HepG2 (cell line): ENCODE results near the gene PARN. TPM values are rescaled to one million over a fixed set of nuclear protein-coding genes. Genes with fewer than 3 reads are reported as not detected.
A peak's percentile ranks its signal among the peaks of the same experiment; 100 is the strongest.

Experiments used
- ATAD3A ChIP-seq: sonication (generic); formaldehyde crosslinking; IDR thresholded peaks from 2 replicates; pipeline ENCODE4 v1.4.0; 2020; ENCODE audit warnings: missing genetic modification reagents
- FOXA1 ChIP-seq, 2 experiments: fragments of 450-650 bp in 1 of 2; sonication (generic) in 1 of 2; formaldehyde crosslinking in 1 of 2; IDR thresholded peaks; 2 replicates each; pipeline versions ENCODE4 v1.4.0 to v1.6.1; 2016 to 2020; ENCODE audit warnings: missing genetic modification reagents in 1 of 2
- KAT8 ChIP-seq: IDR thresholded peaks from 2 replicates; pipeline ENCODE4 v1.6.1; 2016; ENCODE audit warnings: missing genetic modification reagents, missing compliant biosample characterization
- MED8 ChIP-seq: sonication (generic); formaldehyde crosslinking; IDR thresholded peaks from 2 replicates; pipeline ENCODE4 v1.8.1; 2023; ENCODE audit warnings: mild to moderate bottlenecking, missing genetic modification reagents; ENCODE audit not compliant: insufficient replicate concordance
- MTF1 ChIP-seq: sonication (generic); formaldehyde crosslinking; IDR thresholded peaks from 2 replicates; pipeline ENCODE4 v1.5.0; 2020; ENCODE audit warnings: missing genetic modification reagents
- MXI1 ChIP-seq: IDR thresholded peaks from 3 replicates; pipeline ENCODE4 v1.6.1; 2012; ENCODE audit warnings: low read depth, low read length, inconsistent platforms, borderline replicate concordance
- SP4 ChIP-seq: sonication (generic); formaldehyde crosslinking; IDR thresholded peaks from 2 replicates; pipeline ENCODE4 v1.8.1; 2023; ENCODE audit warnings: mild to moderate bottlenecking, missing genetic modification reagents
- TCF7 ChIP-seq: sonication (generic); IDR thresholded peaks from 2 replicates; pipeline ENCODE4 v1.6.1; 2016; ENCODE audit warnings: antibody characterized with exemption, low read depth
- ZFP62 ChIP-seq: sonication (generic); formaldehyde crosslinking; IDR thresholded peaks from 2 replicates; pipeline ENCODE4 v1.4.0; 2020; ENCODE audit warnings: missing genetic modification reagents
- ZFP82 ChIP-seq: sonication (generic); formaldehyde crosslinking; IDR thresholded peaks from 2 replicates; pipeline ENCODE4 v1.5.1; 2020; ENCODE audit warnings: mild to moderate bottlenecking, missing genetic modification reagents, borderline replicate concordance
- ZNF296 ChIP-seq: sonication (generic); formaldehyde crosslinking; conservative IDR thresholded peaks from 2 replicates; pipeline ENCODE4 v1.5.0; 2020; ENCODE audit warnings: mild to moderate bottlenecking, missing genetic modification reagents
- ZNF326 ChIP-seq: sonication (generic); formaldehyde crosslinking; IDR thresholded peaks from 2 replicates; pipeline ENCODE4 v1.4.0; 2020; ENCODE audit warnings: missing genetic modification reagents, borderline replicate concordance
- ZNF747 ChIP-seq: sonication (generic); formaldehyde crosslinking; IDR thresholded peaks from 2 replicates; pipeline ENCODE4 v1.8.1; 2023; ENCODE audit warnings: missing genetic modification reagents, mild to moderate bottlenecking, borderline replicate concordance
- ZNF775 ChIP-seq: sonication (generic); formaldehyde crosslinking; IDR thresholded peaks from 2 replicates; pipeline ENCODE4 v1.4.0; 2020; ENCODE audit warnings: missing genetic modification reagents, mild to moderate bottlenecking, moderate library complexity, borderline replicate concordance
- polyA plus RNA-seq, 8 experiments: library from polyadenylated mRNA; depleted of rRNA in 3 of 8; stranded (reverse) in 7 of 8; unstranded in 1 of 8; fragments of >200 nt; fragmentation: Illumina TruSeq in 4 of 8; extraction: Trizol in 4 of 8; gene quantifications; 2 replicates each; pipeline versions ENCODE4 v1.2.1 to v1.2.3, GENCODE V29; 2011 to 2016; ENCODE audit warnings: low read depth in 4 of 8, missing spikeins in 1 of 8, mixed read lengths in 1 of 8; ENCODE audit not compliant: insufficient read depth in 1 of 8
- total RNA-seq, 5 experiments: library from RNA; depleted of rRNA; stranded (reverse); fragments of >200 nt; fragmentation: Illumina TruSeq; extraction: Trizol; gene quantifications; 2 replicates each; pipeline ENCODE4 v1.2.3, GENCODE V29; 2016; ENCODE audit warnings: low read depth in 1 of 5
- TF ChIP-seq, protein P1 (sequence below): sonication (generic); formaldehyde crosslinking; IDR thresholded peaks from 2 replicates; pipeline ENCODE4 v1.4.0; 2020; ENCODE audit warnings: mild to moderate bottlenecking, missing genetic modification reagents
- TF ChIP-seq, protein P2 (sequence below): sonication (generic); formaldehyde crosslinking; IDR thresholded peaks from 2 replicates; pipeline ENCODE4 v1.4.0; 2020; ENCODE audit warnings: mild to moderate bottlenecking, missing genetic modification reagents
- TF ChIP-seq, protein P3 (sequence below): sonication (generic); formaldehyde crosslinking; IDR thresholded peaks from 2 replicates; pipeline ENCODE4 v1.8.0; 2022; ENCODE audit warnings: missing genetic modification reagents, mild to moderate bottlenecking, inconsistent platforms, borderline replicate concordance
- TF ChIP-seq, protein P4 (sequence below): sonication (generic); formaldehyde crosslinking; IDR thresholded peaks from 2 replicates; pipeline ENCODE4 v1.8.0; 2022; ENCODE audit warnings: mild to moderate bottlenecking, missing genetic modification reagents, borderline replicate concordance

The PARN gene
- total and polyA plus RNA-seq, 2 of the 13 experiments (the other 11 are each of a cell fraction or from before 2014, with no cell fraction given), result 13.3 to 47.6 TPM

DNA sequence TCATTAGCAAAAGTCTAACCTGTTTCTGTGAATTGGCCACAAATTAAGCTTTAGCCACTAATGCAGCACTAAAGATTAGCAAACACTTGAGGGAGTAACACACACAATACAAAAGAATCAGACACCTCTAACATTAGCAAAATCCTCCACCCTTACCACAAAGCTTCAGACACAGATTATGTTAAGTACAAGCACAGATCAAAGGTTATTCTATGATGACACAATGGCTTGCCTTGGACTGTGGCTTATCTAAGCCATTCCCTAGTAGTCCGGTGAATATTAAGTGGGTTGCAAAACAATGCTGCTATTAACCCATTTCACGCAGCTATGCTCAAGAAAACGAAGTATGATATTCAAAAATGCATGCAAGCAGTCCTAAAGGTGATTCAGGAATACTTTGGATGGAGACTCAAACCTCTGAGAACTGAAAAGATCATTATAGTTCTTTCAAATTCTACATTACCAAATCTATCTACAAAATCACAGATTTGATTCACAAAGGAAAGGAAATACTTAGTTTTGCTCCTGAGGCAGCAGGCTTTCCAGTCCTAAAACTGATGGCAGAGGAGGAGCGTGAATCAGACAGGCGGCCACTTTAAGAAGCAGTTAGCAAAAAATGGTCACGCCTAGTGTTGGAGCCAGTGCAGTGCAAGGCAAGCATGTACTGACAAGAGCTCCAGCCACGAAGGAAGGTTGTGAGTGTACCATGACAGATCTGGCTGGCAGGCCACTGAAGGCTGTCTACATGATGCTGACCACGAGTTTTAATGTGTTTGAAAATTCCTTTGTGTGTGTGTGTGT is 67.2 kb downstream of the PARN start (continued):
- TF ChIP-seq, protein P1, sequence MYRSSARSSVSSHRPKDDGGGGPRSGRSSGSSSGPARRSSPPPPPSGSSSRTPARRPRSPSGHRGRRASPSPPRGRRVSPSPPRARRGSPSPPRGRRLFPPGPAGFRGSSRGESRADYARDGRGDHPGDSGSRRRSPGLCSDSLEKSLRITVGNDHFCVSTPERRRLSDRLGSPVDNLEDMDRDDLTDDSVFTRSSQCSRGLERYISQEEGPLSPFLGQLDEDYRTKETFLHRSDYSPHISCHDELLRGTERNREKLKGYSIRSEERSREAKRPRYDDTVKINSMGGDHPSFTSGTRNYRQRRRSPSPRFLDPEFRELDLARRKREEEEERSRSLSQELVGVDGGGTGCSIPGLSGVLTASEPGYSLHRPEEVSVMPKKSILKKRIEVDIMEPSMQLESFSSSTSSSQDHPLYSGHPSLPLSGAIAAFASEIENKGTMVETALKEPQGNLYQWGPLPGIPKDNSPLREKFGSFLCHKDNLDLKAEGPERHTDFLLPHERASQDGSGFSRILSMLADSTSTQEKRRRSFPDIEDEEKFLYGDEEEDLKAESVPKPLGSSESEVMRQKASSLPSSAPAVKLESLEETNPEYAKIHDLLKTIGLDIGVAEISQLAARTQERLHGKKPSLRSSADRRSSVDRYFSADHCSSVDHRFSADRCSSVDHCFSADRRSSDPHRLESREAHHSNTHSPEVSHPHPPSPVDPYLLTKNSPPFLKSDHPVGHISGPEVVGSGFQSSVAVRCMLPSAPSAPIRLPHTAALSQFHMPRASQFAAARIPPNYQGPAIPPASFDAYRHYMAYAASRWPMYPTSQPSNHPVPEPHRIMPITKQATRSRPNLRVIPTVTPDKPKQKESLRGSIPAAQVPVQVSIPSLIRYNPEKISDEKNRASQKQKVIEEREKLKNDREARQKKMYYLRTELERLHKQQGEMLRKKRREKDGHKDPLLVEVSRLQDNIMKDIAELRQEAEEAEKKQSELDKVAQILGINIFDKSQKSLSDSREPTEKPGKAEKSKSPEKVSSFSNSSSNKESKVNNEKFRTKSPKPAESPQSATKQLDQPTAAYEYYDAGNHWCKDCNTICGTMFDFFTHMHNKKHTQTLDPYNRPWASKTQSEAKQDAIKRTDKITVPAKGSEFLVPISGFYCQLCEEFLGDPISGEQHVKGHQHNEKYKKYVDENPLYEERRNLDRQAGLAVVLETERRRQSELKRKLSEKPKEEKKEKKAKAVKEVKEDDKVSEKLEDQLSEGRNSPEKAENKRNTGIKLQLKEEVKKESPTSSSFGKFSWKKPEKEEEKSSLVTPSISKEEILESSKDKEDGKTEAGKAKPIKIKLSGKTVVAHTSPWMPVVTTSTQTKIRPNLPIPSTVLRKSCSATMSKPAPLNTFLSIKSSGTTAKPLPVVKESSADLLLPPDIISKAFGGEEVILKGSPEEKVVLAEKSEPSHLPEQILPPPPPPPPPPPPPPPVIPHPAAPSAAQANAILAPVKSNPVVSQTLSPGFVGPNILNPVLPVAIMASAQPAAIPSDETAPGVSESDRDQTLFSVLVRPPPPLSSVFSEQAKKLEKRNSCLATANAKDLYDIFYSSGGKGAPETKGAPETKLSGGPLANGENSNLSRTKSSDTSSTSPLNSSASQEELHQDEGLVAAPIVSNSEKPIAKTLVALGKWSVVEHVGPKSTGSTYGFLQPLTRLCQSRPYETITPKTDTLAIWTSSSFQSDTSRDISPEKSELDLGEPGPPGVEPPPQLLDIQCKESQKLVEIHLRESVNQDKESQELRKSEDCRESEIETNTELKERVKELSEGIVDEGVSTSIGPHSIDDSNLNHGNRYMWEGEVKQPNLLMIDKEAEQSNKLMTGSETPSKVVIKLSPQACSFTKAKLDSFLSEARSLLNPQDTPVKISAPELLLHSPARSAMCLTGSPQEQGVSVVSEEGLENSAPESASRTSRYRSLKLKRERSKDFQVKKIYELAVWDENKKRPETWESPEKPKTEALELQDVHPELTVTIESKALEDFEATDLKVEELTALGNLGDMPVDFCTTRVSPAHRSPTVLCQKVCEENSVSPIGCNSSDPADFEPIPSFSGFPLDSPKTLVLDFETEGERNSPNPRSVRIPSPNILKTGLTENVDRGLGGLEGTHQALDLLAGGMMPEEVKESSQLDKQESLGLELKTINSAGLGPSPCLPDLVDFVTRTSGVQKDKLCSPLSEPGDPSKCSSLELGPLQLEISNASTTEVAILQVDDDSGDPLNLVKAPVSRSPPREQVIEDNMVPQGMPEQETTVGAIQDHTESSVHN, result no peak
- TF ChIP-seq TCF7 (peak; percentile 82), ZNF747 (CRISPR knock-in tag) (peak; percentile 84; the same call in 1 of the 2 replicates), MED8 (CRISPR knock-in tag) (no peak), ZNF775 (CRISPR knock-in tag) (no peak), KAT8 (CRISPR knock-in tag) (peak; percentile 85), SP4 (no peak), ZFP62 (CRISPR knock-in tag) (no peak), MXI1 (no peak), ZFP82 (no peak), ZNF326 (CRISPR knock-in tag) (no peak), MTF1 (CRISPR knock-in tag) (no peak), FOXA1 (IDR thresholded peaks at IDR 0.05) (no peak), FOXA1 (CRISPR knock-in tag; IDR thresholded peaks at IDR 0.05) (peak; percentile 75; the same call in 1 of the 2 replicates), ZNF296 (CRISPR knock-in tag) (no peak), ATAD3A (no peak)
- TF ChIP-seq, protein P2, sequence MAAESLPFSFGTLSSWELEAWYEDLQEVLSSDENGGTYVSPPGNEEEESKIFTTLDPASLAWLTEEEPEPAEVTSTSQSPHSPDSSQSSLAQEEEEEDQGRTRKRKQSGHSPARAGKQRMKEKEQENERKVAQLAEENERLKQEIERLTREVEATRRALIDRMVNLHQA, result peak; percentile 74; the same call in 1 of the 2 replicates
- TF ChIP-seq, protein P3, sequence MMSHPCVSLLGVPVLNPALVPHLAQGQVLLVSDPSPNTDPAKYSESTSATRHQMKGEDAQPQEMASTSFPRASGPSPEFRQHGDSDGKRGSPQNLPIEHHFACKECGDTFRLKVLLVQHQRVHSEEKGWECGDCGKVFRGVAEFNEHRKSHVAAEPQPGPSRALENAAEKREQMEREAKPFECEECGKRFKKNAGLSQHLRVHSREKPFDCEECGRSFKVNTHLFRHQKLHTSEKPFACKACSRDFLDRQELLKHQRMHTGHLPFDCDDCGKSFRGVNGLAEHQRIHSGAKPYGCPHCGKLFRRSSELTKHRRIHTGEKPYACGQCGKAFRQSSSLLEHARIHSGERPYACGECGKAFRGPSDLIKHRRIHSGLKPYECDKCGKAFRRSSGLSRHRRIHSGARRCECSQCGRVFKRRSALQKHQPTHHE, result no peak
- TF ChIP-seq, protein P4, sequence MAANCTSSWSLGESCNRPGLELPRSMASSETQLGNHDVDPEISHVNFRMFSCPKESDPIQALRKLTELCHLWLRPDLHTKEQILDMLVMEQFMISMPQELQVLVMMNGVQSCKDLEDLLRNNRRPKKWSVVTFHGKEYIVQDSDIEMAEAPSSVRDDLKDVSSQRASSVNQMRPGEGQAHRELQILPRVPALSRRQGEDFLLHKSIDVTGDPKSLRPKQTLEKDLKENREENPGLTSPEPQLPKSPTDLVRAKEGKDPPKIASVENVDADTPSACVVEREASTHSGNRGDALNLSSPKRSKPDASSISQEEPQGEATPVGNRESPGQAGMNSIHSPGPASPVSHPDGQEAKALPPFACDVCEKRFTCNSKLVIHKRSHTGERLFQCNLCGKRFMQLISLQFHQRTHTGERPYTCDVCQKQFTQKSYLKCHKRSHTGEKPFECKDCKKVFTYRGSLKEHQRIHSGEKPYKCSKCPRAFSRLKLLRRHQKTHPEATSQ (CRISPR knock-in tag), result peak; percentile 75; the same call in 1 of the 2 replicates
